ENCODE data around the gene AIF1.

Gene AIF1

GRCh38 chr6:31592396-31592771 lies 22.6 kb upstream of the AIF1 start:
- peaks cover 39% of the 10 kb centered on the region for H3K36me3 ChIP-seq
- peak overlapping the region; percentile 7 for H3K27ac ChIP-seq
- no peak overlapping the region for H3K4me3 ChIP-seq (ENCODE audit: low read depth in 1 of 2, low read length in 1 of 2)
- H3K9me3 ChIP-seq, result no peaks in the 10 kb centered on the region
- H3K4me1 ChIP-seq (ENCODE audit: control insufficient read depth in 1 of 2, insufficient read depth in 1 of 2, low read depth in 1 of 2, low read length in 1 of 2), result peaks cover 36 to 43% of the 10 kb centered on the region in 2 experiments
- H3K27me3 ChIP-seq, result no peaks in the 10 kb centered on the region
- TF ChIP-seq CTCF (IDR thresholded peaks at IDR 0.05), result no peak

GRCh38 chr6:31597006-31597405 lies 18.0 kb upstream of the AIF1 start:
- Histone ChIP-seq H3K27ac (peak overlapping the region; percentile 30), H3K4me3 (ENCODE audit: low read depth in 1 of 2, low read length in 1 of 2) (peak overlapping the region in 1 of 2 experiments; percentile 4), H3K9me3 (no peaks in the 10 kb centered on the region), H3K4me1 (ENCODE audit: control insufficient read depth in 1 of 2, insufficient read depth in 1 of 2, low read depth in 1 of 2, low read length in 1 of 2) (peaks cover 16 to 27% of the 10 kb centered on the region in 2 experiments), H3K36me3 (no peaks in the 10 kb centered on the region), H3K27me3 (no peaks in the 10 kb centered on the region)
- peak; percentile 59 for TF ChIP-seq CTCF (IDR thresholded peaks at IDR 0.05)

GRCh38 chr6:31607317-31607716 lies 7.7 kb upstream of the AIF1 start:
- no peak for TF ChIP-seq CTCF (IDR thresholded peaks at IDR 0.05)
- H3K4me1 ChIP-seq (ENCODE audit: control insufficient read depth in 1 of 2, insufficient read depth in 1 of 2, low read depth in 1 of 2, low read length in 1 of 2), result peaks cover 0 to 6% of the 10 kb centered on the region in 2 experiments
- H3K36me3 ChIP-seq, result no peaks in the 10 kb centered on the region
- no peaks in the 10 kb centered on the region for H3K27me3 ChIP-seq
- no peaks in the 10 kb centered on the region for H3K9me3 ChIP-seq
- no peak overlapping the region for H3K27ac ChIP-seq
- H3K4me3 ChIP-seq (ENCODE audit: low read depth in 1 of 2, low read length in 1 of 2), result no peak overlapping the region

- no peak overlapping the region for H3K27ac ChIP-seq
- H3K4me1 ChIP-seq (ENCODE audit: control insufficient read depth in 1 of 2, insufficient read depth in 1 of 2, low read depth in 1 of 2, low read length in 1 of 2), result peaks cover 16 to 22% of the 10 kb centered on the region in 2 experiments
- TF ChIP-seq CTCF (IDR thresholded peaks at IDR 0.05), result no peak
- H3K36me3 ChIP-seq, result no peaks in the 10 kb centered on the region
- H3K4me3 ChIP-seq (ENCODE audit: low read depth in 1 of 2, low read length in 1 of 2), result no peak overlapping the region
- no peaks in the 10 kb centered on the region for H3K9me3 ChIP-seq
- H3K27me3 ChIP-seq, result no peaks in the 10 kb centered on the region
Observed at GRCh38 chr6:31609519-31610406, 5.3 kb upstream of the AIF1 start.

GRCh38 chr6:31610968-31611367 lies 4.1 kb upstream of the AIF1 start:
- Histone ChIP-seq H3K36me3 (no peaks in the 10 kb centered on the region), H3K9me3 (no peaks in the 10 kb centered on the region), H3K27me3 (no peaks in the 10 kb centered on the region), H3K4me3 (ENCODE audit: low read depth in 1 of 2, low read length in 1 of 2) (no peak overlapping the region), H3K4me1 (ENCODE audit: control insufficient read depth in 1 of 2, insufficient read depth in 1 of 2, low read depth in 1 of 2, low read length in 1 of 2) (peaks cover 28 to 34% of the 10 kb centered on the region in 2 experiments), H3K27ac (no peak overlapping the region)
- TF ChIP-seq CTCF (IDR thresholded peaks at IDR 0.05), result no peak
